Panc1 (cell line): Measurements from ENCODE around the gene RMRP. TPM values are rescaled to one million over a fixed set of nuclear protein-coding genes. Genes with fewer than 3 reads are reported as not detected.

Experiments used
- ATAC-seq: fragments of 200-7000 bp; cut with Tn5 transposase; 2 replicates; pipeline ENCODE4 v1.9.1; 2020; ENCODE audit warnings: mild to moderate bottlenecking, moderate library complexity
- BruUV-seq: library from RNA; stranded (reverse); fragments of 400-500 nt; replicated peaks from 2 replicates; lab custom pipeline; 2021; lab: Mats Ljungman, UMichigan
- CTCF ChIA-PET: fragments of 300-600 bp; sonication (Branson Sonifier 250); formaldehyde crosslinking; loops from one replicate; lab custom pipeline; 2022; ENCODE audit warnings: antibody characterized with exemption; lab: Charles Lee
- POLR2A ChIA-PET: fragments of 300-600 bp; sonication (Branson Sonifier 250); formaldehyde crosslinking; loops from one replicate; lab custom pipeline; 2022; ENCODE audit warnings: antibody characterized with exemption; lab: Charles Lee
- DNase-seq: peaks from one replicate; pipeline ENCODE4 v3.0.0-alpha.2; 2010; ENCODE audit warnings: low read depth, low spot score
- H3K27ac ChIP-seq: 2 replicates; pipeline ENCODE4 v1.5.1; 2011; ENCODE audit warnings: mild to moderate bottlenecking, low read length, inconsistent platforms
- H3K27me3 ChIP-seq: fragments of 200-500 bp; sonication (Bioruptor generic); 2 replicates; pipeline ENCODE4 v1.6.0; 2014; ENCODE audit warnings: low read length, inconsistent platforms; ENCODE audit not compliant: control insufficient read depth, insufficient read depth
- H3K36me3 ChIP-seq: fragments of 200-500 bp; sonication (Bioruptor generic); 2 replicates; pipeline ENCODE4 v1.5.1; 2014; ENCODE audit warnings: inconsistent platforms, mild to moderate bottlenecking, low read length, moderate library complexity; ENCODE audit not compliant: control insufficient read depth, insufficient read depth
- H3K4me1 ChIP-seq: 2 replicates; pipeline ENCODE4 v1.5.1; 2011; ENCODE audit warnings: inconsistent platforms, mild to moderate bottlenecking, low read length, moderate library complexity; ENCODE audit not compliant: control insufficient read depth, insufficient read depth
- H3K4me3 ChIP-seq, 2 experiments: 2 replicates each; pipeline ENCODE4 v1.5.1; 2011 to 2012; ENCODE audit warnings: low read depth in 2 of 2, low read length in 2 of 2, mild to moderate bottlenecking in 2 of 2, inconsistent platforms in 1 of 2, moderate library complexity in 1 of 2
- H3K9me3 ChIP-seq: fragments of 200-500 bp; sonication (Bioruptor generic); 2 replicates; pipeline ENCODE4 v1.5.1; 2014; ENCODE audit warnings: low read depth, mild to moderate bottlenecking, inconsistent platforms, low read length, moderate library complexity; ENCODE audit not compliant: control insufficient read depth, insufficient read depth
- POLR2AphosphoS5 ChIP-seq: IDR thresholded peaks from 2 replicates; pipeline ENCODE4 v1.6.1; 2012; ENCODE audit warnings: mild to moderate bottlenecking, low read depth, low read length, moderate library complexity
- SIN3A ChIP-seq: IDR thresholded peaks from 2 replicates; pipeline ENCODE4 v1.6.1; 2012; ENCODE audit warnings: low read depth, mild to moderate bottlenecking, low read length, moderate library complexity, borderline replicate concordance; ENCODE audit not compliant: insufficient read depth
- TCF7L2 ChIP-seq: IDR thresholded peaks from 2 replicates; pipeline ENCODE4 v1.6.1; 2011; ENCODE audit warnings: mild to moderate bottlenecking, low read depth, low read length, inconsistent platforms
- in situ Hi-C: cut with HindIII; loops from 2 replicates; pipeline ENCODE4 v1.10.0; 2016; ENCODE audit warnings: low sequenced_read_pairs, low pct_unique_long_range_greater_than_20kb
- intact Hi-C: fragments of 100-400 bp; cut with micrococcal nuclease; formaldehyde crosslinking; loops from one replicate; pipeline ENCODE4 v1.10.0; 2022; ENCODE audit not compliant: unreplicated experiment
- total RNA-seq: library from RNA; stranded (reverse); gene quantifications from one replicate; pipeline ENCODE4 v1.2.1, GENCODE V29; 2021; ENCODE audit not compliant: unreplicated experiment
- TF ChIP-seq, protein P1 (sequence below): fragments of 450-650 bp; IDR thresholded peaks from 2 replicates; pipeline ENCODE4 v1.5.1; 2017; ENCODE audit warnings: mild to moderate bottlenecking
- TF ChIP-seq, protein P2 (sequence below), 2 experiments: IDR thresholded peaks; 2 replicates each; pipeline ENCODE4 v1.6.1; 2011 to 2012; ENCODE audit warnings: low read depth in 2 of 2, control low read depth in 1 of 2, low read length in 1 of 2, mild to moderate bottlenecking in 1 of 2, moderate library complexity in 1 of 2; ENCODE audit not compliant: insufficient read depth in 1 of 2

RMRP gene
- total RNA-seq, 1 experiment from 2014 or later: 29,896 TPM

DNA sequence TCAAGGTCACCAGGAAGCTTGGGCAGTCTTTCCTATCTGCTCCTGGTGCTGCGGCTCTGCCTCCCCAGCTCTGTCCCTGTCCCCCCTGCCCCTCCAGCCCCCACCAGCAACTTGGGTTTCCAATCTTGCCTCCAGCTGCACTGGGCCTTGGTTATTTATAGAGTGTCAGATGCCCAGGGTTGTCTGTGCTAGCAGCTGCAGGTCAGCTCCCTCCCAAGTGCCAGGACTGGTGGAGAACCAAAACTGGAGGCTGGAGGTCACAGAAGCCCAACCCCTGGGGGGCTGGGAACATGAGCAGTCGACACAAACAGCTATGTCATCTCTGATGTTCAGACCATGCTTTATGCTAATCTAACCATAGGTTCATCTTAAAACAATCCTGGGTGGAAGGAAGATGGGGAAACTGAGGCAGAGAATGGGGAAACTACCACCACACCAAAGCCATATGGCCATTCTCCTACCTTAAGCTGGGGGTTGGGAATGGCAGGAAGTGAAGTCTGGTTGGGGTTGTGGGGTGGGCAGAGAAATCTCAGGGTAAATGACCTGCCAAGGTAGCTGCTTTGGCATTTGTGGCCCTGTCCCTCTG lies 30.2 kb upstream of the RMRP start:
- BruUV-seq: no TSS peak
- intact Hi-C loops (no loop called here), in situ Hi-C loops (no loop called here)
- Histone ChIP-seq H3K36me3 (peaks cover 10% of the 10 kb centered on the region; the same call in 1 of the 2 replicates), H3K4me1 (peaks cover 31% of the 10 kb centered on the region), H3K27ac (peak overlapping the region; percentile 93), H3K27me3 (no peaks in the 10 kb centered on the region), H3K4me3 (peak overlapping the region; percentile 71 to 89), H3K9me3 (no peaks in the 10 kb centered on the region)
- POLR2A ChIA-PET: interaction anchor here (0.7 kb wide), 1 partner anchor 44 kb away, joined by 11 read pairs; the partner anchor contains the start of gene TLN1
- CTCF ChIA-PET: interaction anchor here (0.6 to 1.0 kb wide), 3 partner anchors 27 to 69 kb away, joined by 3 to 10 read pairs (median 6); no protein-coding TSS in a partner anchor
- TF ChIP-seq SIN3A: no peak
- TF ChIP-seq, protein P1, sequence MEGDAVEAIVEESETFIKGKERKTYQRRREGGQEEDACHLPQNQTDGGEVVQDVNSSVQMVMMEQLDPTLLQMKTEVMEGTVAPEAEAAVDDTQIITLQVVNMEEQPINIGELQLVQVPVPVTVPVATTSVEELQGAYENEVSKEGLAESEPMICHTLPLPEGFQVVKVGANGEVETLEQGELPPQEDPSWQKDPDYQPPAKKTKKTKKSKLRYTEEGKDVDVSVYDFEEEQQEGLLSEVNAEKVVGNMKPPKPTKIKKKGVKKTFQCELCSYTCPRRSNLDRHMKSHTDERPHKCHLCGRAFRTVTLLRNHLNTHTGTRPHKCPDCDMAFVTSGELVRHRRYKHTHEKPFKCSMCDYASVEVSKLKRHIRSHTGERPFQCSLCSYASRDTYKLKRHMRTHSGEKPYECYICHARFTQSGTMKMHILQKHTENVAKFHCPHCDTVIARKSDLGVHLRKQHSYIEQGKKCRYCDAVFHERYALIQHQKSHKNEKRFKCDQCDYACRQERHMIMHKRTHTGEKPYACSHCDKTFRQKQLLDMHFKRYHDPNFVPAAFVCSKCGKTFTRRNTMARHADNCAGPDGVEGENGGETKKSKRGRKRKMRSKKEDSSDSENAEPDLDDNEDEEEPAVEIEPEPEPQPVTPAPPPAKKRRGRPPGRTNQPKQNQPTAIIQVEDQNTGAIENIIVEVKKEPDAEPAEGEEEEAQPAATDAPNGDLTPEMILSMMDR: no peak
- TF ChIP-seq, protein P2, sequence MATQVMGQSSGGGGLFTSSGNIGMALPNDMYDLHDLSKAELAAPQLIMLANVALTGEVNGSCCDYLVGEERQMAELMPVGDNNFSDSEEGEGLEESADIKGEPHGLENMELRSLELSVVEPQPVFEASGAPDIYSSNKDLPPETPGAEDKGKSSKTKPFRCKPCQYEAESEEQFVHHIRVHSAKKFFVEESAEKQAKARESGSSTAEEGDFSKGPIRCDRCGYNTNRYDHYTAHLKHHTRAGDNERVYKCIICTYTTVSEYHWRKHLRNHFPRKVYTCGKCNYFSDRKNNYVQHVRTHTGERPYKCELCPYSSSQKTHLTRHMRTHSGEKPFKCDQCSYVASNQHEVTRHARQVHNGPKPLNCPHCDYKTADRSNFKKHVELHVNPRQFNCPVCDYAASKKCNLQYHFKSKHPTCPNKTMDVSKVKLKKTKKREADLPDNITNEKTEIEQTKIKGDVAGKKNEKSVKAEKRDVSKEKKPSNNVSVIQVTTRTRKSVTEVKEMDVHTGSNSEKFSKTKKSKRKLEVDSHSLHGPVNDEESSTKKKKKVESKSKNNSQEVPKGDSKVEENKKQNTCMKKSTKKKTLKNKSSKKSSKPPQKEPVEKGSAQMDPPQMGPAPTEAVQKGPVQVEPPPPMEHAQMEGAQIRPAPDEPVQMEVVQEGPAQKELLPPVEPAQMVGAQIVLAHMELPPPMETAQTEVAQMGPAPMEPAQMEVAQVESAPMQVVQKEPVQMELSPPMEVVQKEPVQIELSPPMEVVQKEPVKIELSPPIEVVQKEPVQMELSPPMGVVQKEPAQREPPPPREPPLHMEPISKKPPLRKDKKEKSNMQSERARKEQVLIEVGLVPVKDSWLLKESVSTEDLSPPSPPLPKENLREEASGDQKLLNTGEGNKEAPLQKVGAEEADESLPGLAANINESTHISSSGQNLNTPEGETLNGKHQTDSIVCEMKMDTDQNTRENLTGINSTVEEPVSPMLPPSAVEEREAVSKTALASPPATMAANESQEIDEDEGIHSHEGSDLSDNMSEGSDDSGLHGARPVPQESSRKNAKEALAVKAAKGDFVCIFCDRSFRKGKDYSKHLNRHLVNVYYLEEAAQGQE (IDR thresholded peaks at IDR 0.05; ENCODE audit: insufficient read depth in 1 of 2, low read depth in 2 of 2, low read length in 1 of 2): no peak
- no peak for TF ChIP-seq TCF7L2
- TF ChIP-seq POLR2AphosphoS5: no peak
- ATAC-seq (no peak), DNase-seq (no peak)

- POLR2A ChIA-PET: no interaction called here
Measured at GRCh38 chr9:35687306-35687705, 29.5 kb upstream of the RMRP start.

More at GRCh38 chr9:35687306-35687705, 29.5 kb upstream of the RMRP start:
- intact Hi-C loops (no loop called here), in situ Hi-C loops (no loop called here)
- Histone ChIP-seq H3K27me3 (no peaks in the 10 kb centered on the region), H3K4me3 (no peak overlapping the region; a peak in 1 of 4 replicates), H3K9me3 (no peaks in the 10 kb centered on the region), H3K27ac (peak overlapping the region; percentile 44), H3K4me1 (peaks cover 31% of the 10 kb centered on the region), H3K36me3 (peaks cover 10% of the 10 kb centered on the region; the same call in 1 of the 2 replicates)
- TF ChIP-seq TCF7L2 (no peak), SIN3A (no peak), POLR2AphosphoS5 (no peak; the same call in 1 of the 2 replicates)
- TF ChIP-seq, protein P2 (IDR thresholded peaks at IDR 0.05; ENCODE audit: insufficient read depth in 1 of 2, low read depth in 2 of 2, low read length in 1 of 2): no peak
- TF ChIP-seq, protein P1: no peak
- no peak for ATAC-seq
- DNase-seq: no peak
- BruUV-seq: no TSS peak
- CTCF ChIA-PET: interaction anchor here (0.6 kb wide), 1 partner anchor 70 kb away, joined by 10 read pairs; no protein-coding TSS in a partner anchor
